Left cardiac atrium (tissue), 4 donors: ENCODE data around the gene NEDD4L. TPM values are rescaled to one million over a fixed set of nuclear protein-coding genes. Genes with fewer than 3 reads are reported as not detected.

Experiments used
- ATAC-seq, 2 donors: fragments of 200-7000 bp; cut with Tn5 transposase; one replicate each; pipeline ENCODE4 v1.9.1; 2020; ENCODE audit warnings: mild to moderate bottlenecking in 2 of 2, moderate library complexity in 2 of 2
- DNase-seq: peaks from one replicate; pipeline ENCODE4 v3.0.0-alpha.2; 2020
- intact Hi-C, 2 donors: fragments of 100-400 bp; cut with DNase I; formaldehyde crosslinking; loops; one replicate each; pipeline versions ENCODE4 v1.14.1 to v1.15.1; 2022 to 2023
- total RNA-seq, 2 donors: library from RNA; stranded (reverse); fragmentation: NEBNext Ultra II Directional; extraction: Animal tissue kit (Norgen Biotek cat#: 25700); gene quantifications; one replicate each; pipeline ENCODE4 v1.2.1, GENCODE V29; 2021
- donor health status: DM: no; HTN: yes; CAD: no.
- donor health status: DM: no; HTN: yes; CAD: no; lungs with severe emphysema.
- donor health status: DM: yes; HTN: yes; CAD: no.
- donor health status: Dilated cardiomyopathy.

NEDD4L gene
- total RNA-seq, 2 donors from 2014 or later: 64.9 to 98.2 TPM

DNA sequence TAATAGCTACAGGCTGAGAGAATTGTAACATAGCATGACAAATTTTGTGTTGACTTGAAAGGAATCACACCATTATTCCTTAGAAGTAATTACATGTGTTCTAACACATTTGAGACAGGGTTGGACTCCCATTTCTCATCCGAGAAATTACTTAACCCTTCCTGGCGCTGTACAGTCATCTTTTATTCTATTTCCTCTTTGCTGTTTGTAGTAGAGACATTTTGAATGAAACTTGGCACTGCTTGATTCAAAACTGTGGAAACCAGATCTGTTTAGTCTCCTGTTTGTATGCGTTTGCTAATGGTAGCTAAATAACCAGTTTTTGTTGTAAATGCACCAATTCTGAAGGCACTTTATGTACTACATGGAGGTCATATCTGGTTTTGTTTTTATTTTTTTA, 352.9 kb downstream of the NEDD4L start:
- no peak for DNase-seq
- no peak for ATAC-seq
- intact Hi-C loops: no loop called here

DNA sequence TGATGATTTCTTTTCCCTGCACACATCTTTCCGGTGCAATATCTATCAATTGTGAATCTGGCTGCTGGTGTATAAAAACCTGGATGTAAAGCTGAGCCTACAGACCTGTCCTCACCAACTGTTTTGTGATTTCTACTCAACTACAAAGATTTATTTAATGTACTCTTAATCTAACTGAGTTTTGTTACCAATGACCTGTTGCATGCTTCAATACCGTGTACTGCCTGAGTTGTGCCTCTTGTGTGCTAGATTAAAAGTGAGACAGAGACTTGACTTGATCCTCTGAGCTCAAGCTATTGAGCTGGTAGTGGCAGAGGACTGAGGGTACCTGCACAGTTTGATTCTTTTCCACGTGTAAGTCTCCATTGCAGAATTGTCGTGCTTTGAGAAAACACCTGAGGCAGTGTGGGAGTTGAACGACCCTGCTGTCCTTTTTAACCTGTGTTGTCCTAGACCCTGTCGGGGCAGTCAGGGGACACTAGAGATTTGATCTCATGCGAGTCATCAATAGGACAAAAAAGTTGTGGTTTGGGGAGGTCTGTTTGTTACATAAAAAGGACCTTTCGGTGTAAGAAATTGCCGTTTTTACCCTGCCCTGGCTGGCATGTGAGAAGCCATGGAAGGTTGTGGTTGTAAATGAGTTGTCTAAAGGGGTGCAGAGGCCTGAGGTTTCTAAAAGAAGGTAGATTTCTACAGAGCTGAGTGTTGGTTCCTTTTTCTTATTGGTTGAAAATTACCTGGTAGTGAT, 353.5 kb downstream of the NEDD4L start:
- intact Hi-C loops: no loop called here
- ATAC-seq: no peak
- no peak for DNase-seq

DNA sequence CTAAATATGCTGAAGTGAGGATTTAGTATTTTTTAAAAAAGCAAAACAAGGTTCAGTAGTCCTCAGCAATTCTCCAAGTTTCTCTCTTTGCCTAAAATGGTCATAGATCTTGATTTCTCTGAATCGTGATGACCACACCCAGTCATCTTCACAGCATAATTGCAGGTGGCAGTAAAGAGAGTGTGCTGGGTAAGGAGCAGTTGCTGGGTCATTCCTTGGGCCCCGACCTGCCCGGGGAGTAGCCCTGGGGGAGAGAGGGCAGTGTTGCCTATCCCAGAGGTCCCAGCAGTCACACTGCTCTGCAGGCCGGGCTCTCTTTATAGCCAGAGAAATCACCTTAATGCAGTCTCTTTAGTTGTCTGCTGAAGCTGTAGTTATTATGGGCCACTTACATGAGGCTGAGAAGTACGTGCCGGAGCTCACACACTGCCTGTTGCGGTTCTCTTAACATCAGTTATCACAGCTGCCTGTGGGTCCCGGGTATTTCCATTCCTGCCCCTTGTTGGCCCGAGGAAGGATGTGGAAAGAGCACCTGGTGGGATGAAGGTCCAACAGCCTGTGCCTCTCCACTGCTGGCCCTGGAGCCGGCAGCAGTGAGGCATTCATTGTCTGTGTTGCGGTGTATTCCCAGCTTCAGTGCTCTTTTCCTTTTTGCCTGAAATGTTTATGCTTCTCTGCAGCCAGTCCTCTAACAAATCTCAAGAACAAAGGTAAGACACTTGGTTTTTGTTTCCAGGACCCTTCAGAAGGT, 354.8 kb downstream of the NEDD4L start:
- intact Hi-C loops: no loop called here
- ATAC-seq (no peak), DNase-seq (no peak)

DNA sequence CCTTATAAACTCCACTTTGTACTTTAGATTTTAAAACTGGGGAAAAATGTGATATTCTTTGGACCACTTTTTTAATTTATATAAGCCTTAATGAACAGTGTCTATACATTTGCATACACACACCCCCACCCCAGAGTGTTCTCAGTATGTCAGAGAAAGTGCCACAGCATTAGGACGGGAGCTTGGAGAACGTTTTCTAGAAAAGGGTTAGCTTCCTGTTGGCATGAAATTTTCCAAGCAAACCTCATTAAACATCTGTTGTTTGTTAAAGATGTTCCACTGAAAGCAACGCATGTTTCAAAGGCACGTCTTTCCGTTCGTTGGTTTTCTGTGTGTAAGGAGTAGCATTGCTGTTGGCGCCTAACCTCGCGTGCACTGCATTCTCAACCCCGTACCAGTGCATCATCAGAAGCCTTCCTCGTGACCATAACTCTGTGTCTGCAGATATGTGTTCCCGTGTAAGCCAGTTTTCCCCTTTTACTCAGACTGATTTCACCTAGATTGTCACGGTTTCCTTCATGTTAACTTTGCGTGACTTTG, 356.4 kb downstream of the NEDD4L start:
- intact Hi-C loops: loop anchor here in 1 of 2 donors (5.0 kb wide), 1 partner anchor 92 kb away; no protein-coding TSS in a partner anchor
- no peak for DNase-seq
- ATAC-seq: no peak

DNA sequence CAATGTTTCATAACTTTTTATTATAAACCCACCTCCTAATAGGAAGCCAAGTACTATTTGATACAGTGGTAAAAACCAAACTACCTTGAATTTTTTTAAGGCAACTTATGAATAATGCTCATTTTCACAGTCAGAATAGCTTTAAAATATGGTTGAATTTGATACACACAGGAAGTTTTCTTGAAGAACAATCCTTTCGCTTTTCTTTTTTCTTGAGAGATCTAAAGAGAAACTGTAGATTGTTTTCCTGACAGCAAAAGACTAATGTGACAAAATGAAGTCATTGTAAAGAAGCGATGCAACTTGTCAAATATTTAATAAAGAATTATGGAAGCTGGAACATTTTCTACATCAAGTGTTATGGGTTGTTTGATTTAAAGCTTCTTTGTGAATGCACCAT, 357.2 kb downstream of the NEDD4L start:
- ATAC-seq (no peak), DNase-seq (no peak)
- intact Hi-C loops: loop anchor here in 1 of 2 donors (5.0 kb wide), 1 partner anchor 91 kb away; no protein-coding TSS in a partner anchor

DNA sequence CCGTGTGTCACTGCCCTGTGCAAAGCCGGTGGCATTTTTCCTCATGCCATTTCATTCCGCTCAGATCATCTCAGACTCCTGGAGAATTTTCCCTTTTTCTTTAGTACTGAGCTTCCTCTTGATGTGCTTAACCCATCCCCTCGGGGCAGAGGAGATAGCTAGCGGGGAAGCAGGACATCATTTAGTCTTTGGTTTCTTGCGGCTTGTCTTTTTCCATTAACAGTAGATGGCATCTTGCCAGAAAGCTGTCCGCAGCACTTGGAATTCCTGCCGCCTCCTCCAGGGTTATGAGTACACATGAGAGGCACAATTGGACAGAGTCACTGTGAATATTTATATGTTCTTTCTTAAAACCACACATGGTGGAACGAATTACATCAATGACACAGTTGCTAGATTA, 358.2 kb downstream of the NEDD4L start:
- DNase-seq: no peak
- peak; percentile 55 for ATAC-seq
- intact Hi-C loops: loop anchor here in 1 of 2 donors (5.0 kb wide), 1 partner anchor 90 kb away; no protein-coding TSS in a partner anchor

DNA sequence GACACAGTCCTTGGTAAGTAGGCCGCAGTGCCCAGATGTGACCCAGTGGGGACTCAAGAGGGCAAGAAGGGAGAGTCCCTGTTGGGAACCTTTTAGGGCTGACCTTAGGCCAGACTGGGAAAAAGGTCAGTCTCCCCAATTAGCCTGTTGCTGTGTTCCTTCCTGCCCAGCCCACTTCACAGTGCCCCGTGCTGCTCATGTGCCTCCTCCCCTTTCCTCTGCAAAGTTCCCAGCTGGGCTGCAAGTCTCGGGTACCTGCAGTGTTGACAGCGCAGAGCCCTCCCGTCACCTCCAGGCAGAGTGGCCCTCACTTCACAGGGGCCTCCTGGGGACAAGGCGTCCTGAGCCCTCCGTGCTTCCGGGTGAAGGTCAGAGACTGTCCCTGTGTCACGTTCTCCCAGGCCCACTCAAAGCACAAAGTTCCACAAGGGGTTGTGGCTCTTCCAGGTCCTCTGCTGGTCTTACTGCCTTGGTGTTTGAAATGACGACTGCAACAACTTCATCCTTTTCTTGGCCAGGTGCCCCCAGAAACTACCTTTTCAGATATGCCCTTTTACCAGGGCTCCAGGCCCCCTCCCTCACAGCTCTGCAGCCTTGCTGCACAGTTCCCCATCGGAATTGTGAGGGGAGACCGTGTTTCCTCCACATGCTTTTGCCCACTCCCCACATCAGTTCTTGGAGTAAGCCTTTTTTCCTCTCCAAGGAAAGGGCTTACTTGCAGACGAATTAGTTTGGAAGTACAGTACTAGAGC, 359.1 kb downstream of the NEDD4L start:
- intact Hi-C loops: loop anchor here in 1 of 2 donors (5.0 kb wide), 1 partner anchor 89 kb away; no protein-coding TSS in a partner anchor
- ATAC-seq (peak; percentile 33 to 53), DNase-seq (no peak)

DNA sequence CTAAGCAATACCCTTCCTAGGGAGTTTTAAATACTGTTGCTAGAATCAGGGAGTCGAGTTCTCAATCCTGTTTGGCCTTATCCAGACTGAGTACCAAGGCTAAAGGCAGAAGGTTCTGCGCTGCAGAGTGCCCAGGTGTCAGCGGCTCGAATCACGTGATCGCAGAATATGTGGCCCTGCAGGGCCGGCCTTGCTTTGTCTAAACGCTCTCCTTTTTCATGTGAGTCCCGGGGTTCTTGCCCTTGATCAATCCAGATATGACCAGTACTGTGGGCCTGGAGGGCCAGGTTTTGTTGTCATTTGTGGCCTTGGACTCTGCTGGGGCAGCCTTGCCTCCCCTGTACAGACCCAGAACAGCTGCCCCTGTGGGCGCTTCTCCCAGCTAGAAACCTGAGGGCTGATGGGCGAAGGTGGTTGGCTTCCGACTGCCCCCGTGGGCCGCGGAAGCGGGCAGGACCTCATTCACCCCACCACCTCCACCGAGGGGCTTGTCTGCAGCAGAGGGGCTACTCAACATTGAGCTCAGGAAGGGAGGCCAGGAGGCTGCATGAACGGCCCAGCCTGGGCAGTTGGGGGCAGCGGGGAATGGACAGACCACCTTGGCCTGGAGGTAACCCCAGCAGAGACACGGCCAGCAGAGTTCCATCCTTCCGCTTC, 359.9 kb downstream of the NEDD4L start:
- no peak for ATAC-seq
- intact Hi-C loops: loop anchor here in 1 of 2 donors (5.0 kb wide), 1 partner anchor 88 kb away; no protein-coding TSS in a partner anchor
- no peak for DNase-seq

DNA sequence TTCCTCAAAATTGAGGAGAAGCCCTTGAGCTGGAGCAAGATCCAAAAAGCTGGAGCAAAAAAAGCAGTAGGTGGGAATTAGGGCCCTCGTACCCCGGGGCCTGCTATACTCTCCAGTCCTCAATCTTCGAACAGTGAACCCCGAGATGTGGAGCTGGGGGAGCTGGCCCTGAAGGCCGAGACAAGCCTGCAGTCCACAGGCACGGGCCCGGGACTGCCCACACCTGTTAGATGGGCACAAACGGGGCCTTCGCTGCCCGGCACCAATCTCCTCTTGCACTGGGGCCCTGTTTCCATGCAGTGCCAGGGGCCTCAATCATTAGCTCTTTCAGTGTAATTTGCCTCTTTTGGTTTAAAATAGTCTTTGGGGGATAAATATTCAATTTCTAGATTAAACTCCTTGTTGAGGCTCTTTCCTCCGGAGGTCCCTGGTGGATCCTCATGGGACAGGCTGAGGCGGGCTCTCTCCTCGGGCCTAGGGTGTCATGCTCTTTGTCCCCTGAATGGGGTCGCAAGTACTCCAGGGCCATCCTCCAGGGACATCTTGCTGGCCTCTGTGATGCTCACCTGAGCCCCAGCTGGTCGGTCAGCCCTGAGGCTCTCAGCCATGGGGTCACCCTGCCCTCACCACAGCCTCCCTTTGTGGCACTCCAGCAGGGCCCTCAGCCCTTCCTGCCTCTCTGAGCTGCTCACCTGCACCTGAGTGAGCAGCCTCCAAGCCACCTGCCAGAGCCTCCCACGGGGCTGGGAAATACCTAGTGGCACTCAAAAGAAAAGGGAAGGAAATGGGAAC, 361.3 kb downstream of the NEDD4L start:
- ATAC-seq: no peak
- intact Hi-C loops: loop anchor here in 1 of 2 donors (5.0 kb wide), 1 partner anchor 47 kb away; no protein-coding TSS in a partner anchor
- no peak for DNase-seq

DNA sequence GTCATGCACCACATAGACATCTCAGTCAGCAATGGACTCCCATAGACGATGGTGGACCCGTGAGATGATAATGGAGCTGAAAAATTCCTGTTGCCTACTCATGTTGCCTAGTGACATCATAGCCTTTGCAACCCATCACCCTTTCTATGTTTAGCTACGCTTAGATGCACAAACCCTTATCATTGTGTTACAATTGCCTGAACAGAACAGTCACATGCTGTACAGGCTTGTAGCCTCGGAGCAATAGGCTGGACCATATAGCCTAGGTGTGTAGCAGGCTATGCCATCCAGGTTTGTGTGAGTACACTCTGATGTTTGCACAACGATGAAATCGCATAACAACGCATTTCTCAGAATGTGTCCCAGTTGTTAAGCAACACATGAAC, 363.2 kb downstream of the NEDD4L start:
- intact Hi-C loops: loop anchor here in 1 of 2 donors (5.0 kb wide), 1 partner anchor 45 kb away; no protein-coding TSS in a partner anchor
- ATAC-seq (peak in 1 of 2 donors; percentile 44), DNase-seq (no peak)

DNA sequence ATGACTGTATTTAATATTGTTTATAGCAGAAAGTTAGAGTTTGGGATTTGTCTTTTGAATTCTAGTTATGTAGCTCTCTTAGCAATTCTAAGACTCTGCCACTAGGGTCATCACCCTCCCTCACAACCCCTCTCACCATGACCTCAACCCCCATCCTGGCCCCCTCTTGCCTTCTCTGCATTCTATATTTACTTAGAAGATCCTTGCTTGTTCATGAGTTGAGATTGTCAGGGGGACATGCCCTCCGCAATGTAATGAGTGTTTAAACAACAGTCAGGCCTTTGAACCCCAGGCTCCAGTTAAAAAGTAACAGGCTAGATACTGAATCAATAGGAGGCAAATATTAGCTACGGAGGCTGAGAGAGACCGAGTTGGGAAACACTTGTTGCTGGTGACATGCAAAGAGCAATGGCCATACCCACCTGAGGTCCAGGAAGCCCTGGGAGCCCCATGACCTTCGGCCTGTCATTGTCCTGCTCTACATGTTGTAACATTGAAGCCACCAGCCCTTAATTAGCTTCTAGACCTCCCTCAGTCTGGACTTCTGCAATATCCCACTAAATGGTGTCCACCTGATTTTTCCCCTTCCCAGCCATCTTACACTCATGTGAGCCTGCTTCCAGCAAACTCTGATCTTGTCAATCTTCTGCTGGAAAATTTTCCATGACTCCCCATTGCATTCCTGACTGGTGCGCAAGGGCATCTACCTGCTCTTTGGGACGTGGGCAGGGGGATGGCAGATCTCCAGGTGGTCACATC, 363.8 kb downstream of the NEDD4L start:
- DNase-seq (no peak), ATAC-seq (no peak)
- intact Hi-C loops: loop anchor here in 1 of 2 donors (5.0 kb wide), 1 partner anchor 44 kb away; no protein-coding TSS in a partner anchor

DNA sequence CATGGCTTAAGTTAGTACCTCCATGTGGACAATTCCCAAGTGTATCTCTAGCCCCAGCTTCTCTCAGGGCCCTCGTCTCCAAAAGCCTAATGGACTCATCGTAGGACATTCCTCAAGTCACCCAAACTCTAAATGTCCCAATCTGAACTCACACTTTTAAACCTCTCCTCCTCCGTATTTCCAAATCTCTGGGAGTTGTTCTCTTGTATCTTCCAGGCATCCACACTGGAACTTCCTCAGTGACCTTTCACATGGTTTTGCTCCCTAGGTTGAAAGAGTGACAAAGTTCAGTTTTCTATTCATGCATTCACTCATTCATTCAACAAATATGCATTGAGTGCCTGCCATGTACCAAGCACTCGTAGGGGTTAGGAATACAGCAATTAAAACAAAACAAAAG, 364.6 kb downstream of the NEDD4L start:
- DNase-seq: no peak
- no peak for ATAC-seq
- intact Hi-C loops: loop anchor here in 1 of 2 donors (5.0 kb wide), 1 partner anchor 44 kb away; no protein-coding TSS in a partner anchor

DNA sequence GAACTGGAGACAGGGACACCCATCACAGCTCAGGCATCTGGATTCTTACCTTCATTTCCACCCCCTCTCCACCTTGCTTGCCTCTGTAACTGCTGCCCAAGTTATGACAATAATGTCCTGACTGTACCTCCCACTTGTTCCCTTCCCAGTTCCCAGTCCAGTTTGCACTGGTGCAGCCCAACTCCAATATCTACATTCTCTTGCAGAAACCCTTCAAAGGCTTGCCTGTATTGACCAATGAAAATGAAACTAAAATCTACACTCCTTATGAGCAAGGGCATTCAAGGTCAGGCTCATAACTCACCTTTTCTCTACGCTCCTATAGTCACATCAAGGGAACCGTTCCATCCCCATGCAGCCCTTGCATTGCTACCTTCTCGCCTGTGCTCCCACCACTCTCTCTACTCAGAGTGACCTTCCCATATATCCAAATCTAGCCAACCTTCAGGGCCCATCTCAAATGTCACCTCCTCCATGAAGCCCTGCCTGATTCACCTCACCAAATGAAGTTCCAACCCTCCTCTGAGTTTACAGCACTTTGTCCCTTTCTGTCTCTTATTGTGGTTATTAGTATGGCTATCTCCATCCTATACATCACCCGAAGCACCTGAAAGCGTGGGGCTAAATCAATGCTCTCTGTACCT, 365.9 kb downstream of the NEDD4L start:
- ATAC-seq (no peak), DNase-seq (no peak)
- intact Hi-C loops: loop anchor here in 1 of 2 donors (5.0 kb wide), 1 partner anchor 42 kb away; no protein-coding TSS in a partner anchor

DNA sequence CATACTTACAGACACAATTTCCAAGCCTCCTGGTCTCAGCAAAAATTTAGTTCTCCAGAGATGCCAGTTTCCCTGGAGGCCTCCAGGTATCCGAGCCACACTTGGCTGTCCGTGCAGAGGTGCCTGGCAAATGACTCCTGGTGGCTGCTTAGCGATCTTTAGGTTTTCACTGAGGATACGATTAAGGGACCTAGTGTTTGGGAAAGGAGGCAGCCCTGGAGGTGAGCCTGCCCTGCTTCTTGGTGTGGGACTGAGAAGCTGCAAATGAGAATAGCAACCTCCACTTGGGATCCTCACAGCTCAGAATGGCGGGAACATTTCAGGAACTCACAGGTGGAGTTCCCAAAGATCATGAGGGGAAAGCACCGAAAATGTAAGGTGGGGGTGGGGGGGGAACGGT, 367.3 kb downstream of the NEDD4L start:
- no peak for ATAC-seq
- no peak for DNase-seq
- intact Hi-C loops: no loop called here

DNA sequence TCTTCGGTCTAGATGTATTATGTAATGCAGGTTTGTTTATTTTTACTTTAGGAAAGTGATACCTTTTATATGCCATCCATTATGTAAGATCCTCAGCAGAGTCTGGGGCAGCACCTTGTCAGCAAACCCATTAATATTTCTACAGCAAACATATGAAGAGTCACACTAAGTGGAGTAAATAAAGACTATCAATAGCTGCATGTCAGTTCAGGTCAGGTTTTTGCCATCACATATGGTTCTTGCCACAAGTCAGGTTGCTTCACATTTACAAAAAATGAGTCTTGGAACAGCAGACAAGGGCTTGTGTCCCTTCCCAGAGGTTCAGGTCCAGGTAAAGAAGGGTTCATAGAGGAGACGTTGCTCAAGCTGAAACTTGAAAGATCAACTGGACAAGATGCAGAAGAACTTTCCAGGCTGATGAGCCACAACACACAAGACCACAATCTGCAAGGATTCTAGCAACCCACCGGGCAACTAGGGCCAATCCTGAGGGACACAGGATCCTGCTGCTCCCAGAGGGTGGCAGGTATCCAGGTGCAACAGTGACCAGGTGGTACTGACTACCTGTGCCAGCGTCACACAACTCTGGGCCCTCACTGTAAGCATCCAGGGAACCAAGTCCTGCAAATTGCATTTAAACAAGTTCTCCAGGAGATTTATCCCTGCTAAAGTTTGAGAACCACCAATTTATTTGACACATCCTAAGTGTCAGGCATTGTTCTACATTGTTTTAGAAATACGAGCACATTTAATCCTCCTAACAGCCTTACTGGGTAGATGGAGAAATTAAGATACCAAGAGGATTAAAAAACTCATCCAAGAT, 369.0 kb downstream of the NEDD4L start:
- DNase-seq (no peak), ATAC-seq (no peak)
- intact Hi-C loops: no loop called here
